GM12878 (cell line): ENCODE measurements around the gene SOX6.

ENCODE experiments used
- ATF3 ChIP-seq: IDR thresholded peaks from 2 replicates; pipeline ENCODE4 v1.6.1; 2011; ENCODE audit warnings: low read depth, mild to moderate bottlenecking, low read length, moderate library complexity, borderline replicate concordance; ENCODE audit errors: extremely low read depth
- CTCF ChIP-seq, 3 experiments: IDR thresholded peaks in 2 of 3; conservative IDR thresholded peaks in 1 of 3; 2 replicates each; pipeline ENCODE4 v1.5.1; 2011; ENCODE audit warnings: low read depth in 3 of 3, low read length in 3 of 3, mild to moderate bottlenecking in 3 of 3, control low read depth in 2 of 3, moderate library complexity in 2 of 3, inconsistent platforms in 1 of 3, mixed read lengths in 1 of 3; ENCODE audit not compliant: control insufficient read depth in 2 of 3, insufficient read depth in 1 of 3; ENCODE audit errors: extremely low read depth in 1 of 3
- HDAC2 ChIP-seq: fragments of 200-600 bp; sonication (generic); IDR thresholded peaks from 2 replicates; pipeline ENCODE4 v1.6.1; 2017
- HDAC6 ChIP-seq: fragments of 200-600 bp; sonication (generic); IDR thresholded peaks from one replicate; pipeline ENCODE4 v1.8.0; 2017; ENCODE audit warnings: antibody characterized with exemption; ENCODE audit not compliant: unreplicated experiment
- MYC ChIP-seq: IDR thresholded peaks from 2 replicates; pipeline ENCODE4 v1.6.1; 2011; ENCODE audit warnings: mild to moderate bottlenecking, low read length, moderate library complexity, inconsistent platforms; ENCODE audit not compliant: insufficient read depth, insufficient replicate concordance, insufficient read length, severe bottlenecking
- POLR2AphosphoS5 ChIP-seq: IDR thresholded peaks from 2 replicates; pipeline ENCODE4 v1.6.1; 2011; ENCODE audit warnings: mild to moderate bottlenecking, low read length, inconsistent platforms
- RFX5 ChIP-seq: IDR thresholded peaks from 2 replicates; pipeline ENCODE4 v1.6.1; 2011; ENCODE audit warnings: low read depth, low read length, improper control_type of control experiment
- SPI1 ChIP-seq: IDR thresholded peaks from 2 replicates; pipeline ENCODE4 v1.6.1; 2011; ENCODE audit warnings: low read depth, mild to moderate bottlenecking, low read length, moderate library complexity, borderline replicate concordance; ENCODE audit not compliant: insufficient read depth
- SUZ12 ChIP-seq: fragments of 200-600 bp; sonication (generic); IDR thresholded peaks from one replicate; pipeline ENCODE4 v1.6.1; 2018; ENCODE audit warnings: antibody characterized with exemption, mild to moderate bottlenecking; ENCODE audit not compliant: unreplicated experiment
- USF2 ChIP-seq: IDR thresholded peaks from 2 replicates; pipeline ENCODE4 v1.6.1; 2011; ENCODE audit warnings: low read depth, low read length, improper control_type of control experiment, borderline replicate concordance
- ZBTB33 ChIP-seq: fragments of 450-650 bp; IDR thresholded peaks from 2 replicates; pipeline ENCODE4 v1.6.1; 2017; ENCODE audit warnings: mild to moderate bottlenecking

GRCh38 chr11:16403851-16404250 lies 47.5 kb upstream of the SOX6 start:
- TF ChIP-seq MYC (no peak), HDAC6 (no peak), SPI1 (no peak), ATF3 (no peak), USF2 (no peak), POLR2AphosphoS5 (no peak), HDAC2 (no peak), RFX5 (no peak), CTCF (IDR thresholded peaks at IDR 0.05 in 2 of 3, conservative IDR thresholded peaks at IDR 0.05 in 1 of 3; ENCODE audit: control insufficient read depth in 2 of 3, extremely low read depth in 1 of 3, insufficient read depth in 1 of 3, low read depth in 3 of 3, low read length in 3 of 3) (no peak), ZBTB33 (no peak), SUZ12 (no peak)
